IMR-90 (cell line): ENCODE data around the gene MICAL3. TPM values are rescaled to one million over a fixed set of nuclear protein-coding genes. Genes with fewer than 3 reads are reported as not detected.

Experiments
- ATAC-seq: fragments of 200-7000 bp; cut with Tn5 transposase; 2 replicates; pipeline ENCODE4 v1.9.1; 2020; ENCODE audit warnings: low read depth, mild to moderate bottlenecking, moderate library complexity
- BruUV-seq: library from RNA; stranded (reverse); fragments of 400-500 nt; replicated peaks from 2 replicates; lab custom pipeline; 2021; lab: Mats Ljungman, UMichigan
- CTCF ChIA-PET: fragments of 300-600 bp; formaldehyde crosslinking; extraction: SDS; loops from one replicate; lab custom pipeline; 2021; ENCODE audit warnings: antibody characterized with exemption; lab: Yijun Ruan, JAX
- POLR2A ChIA-PET: fragments of 300-600 bp; sonication (Branson Sonifier 250); formaldehyde crosslinking; loops from one replicate; lab custom pipeline; 2022; ENCODE audit warnings: antibody characterized with exemption; ENCODE audit not compliant: unreplicated experiment; lab: Charles Lee
- DNase-seq: peaks from one replicate; pipeline ENCODE4 v3.0.0; 2013
- H2AFZ ChIP-seq: replicated peaks from 2 replicates; pipeline ENCODE3; 2013; ENCODE audit warnings: low read length, mild to moderate bottlenecking; ENCODE audit not compliant: poor library complexity
- H2AK5ac ChIP-seq: 2 replicates; pipeline ENCODE4 v1.6.1; 2013; ENCODE audit warnings: low read depth, low read length, inconsistent platforms
- H2AK9ac ChIP-seq: replicated peaks from 2 replicates; pipeline ENCODE3; 2013; ENCODE audit warnings: mild to moderate bottlenecking, low read depth, low read length, moderate library complexity; ENCODE audit not compliant: poor library complexity
- H2BK120ac ChIP-seq: 2 replicates; pipeline ENCODE4 v1.6.1; 2013; ENCODE audit warnings: low read depth, low read length, inconsistent platforms
- H2BK15ac ChIP-seq: 3 replicates; pipeline ENCODE4 v1.6.1; 2013; ENCODE audit warnings: low read depth, low read length, inconsistent platforms
- H2BK20ac ChIP-seq: 2 replicates; pipeline ENCODE4 v1.6.1; 2013; ENCODE audit warnings: low read depth, mild to moderate bottlenecking, inconsistent platforms, low read length, moderate library complexity
- H2BK5ac ChIP-seq: 2 replicates; pipeline ENCODE4 v1.6.1; 2013; ENCODE audit warnings: mild to moderate bottlenecking, low read depth, low read length, inconsistent platforms; ENCODE audit not compliant: poor library complexity, severe bottlenecking
- H3K14ac ChIP-seq: replicated peaks from 2 replicates; pipeline ENCODE4 v1.6.1; 2013; ENCODE audit warnings: low read depth, low read length, inconsistent platforms
- H3K18ac ChIP-seq: 2 replicates; pipeline ENCODE4 v1.6.1; 2013; ENCODE audit warnings: low read depth, low read length, control low read depth
- H3K23ac ChIP-seq: 2 replicates; pipeline ENCODE4 v1.6.1; 2013; ENCODE audit warnings: low read depth, low read length, inconsistent platforms
- H3K27ac ChIP-seq: 2 replicates; pipeline ENCODE4 v1.5.1; 2013; ENCODE audit warnings: mild to moderate bottlenecking, control low read depth, low read length; ENCODE audit not compliant: insufficient read depth
- H3K27me3 ChIP-seq: 2 replicates; pipeline ENCODE4 v1.6.1; 2013; ENCODE audit warnings: low read length; ENCODE audit not compliant: control insufficient read depth, insufficient read depth
- H3K36me3 ChIP-seq: 2 replicates; pipeline ENCODE4 v1.6.1; 2013; ENCODE audit warnings: low read length, mixed read lengths; ENCODE audit not compliant: control insufficient read depth, insufficient read depth
- H3K4ac ChIP-seq: 2 replicates; pipeline ENCODE4 v1.6.1; 2013; ENCODE audit warnings: low read depth, low read length, inconsistent platforms
- H3K4me1 ChIP-seq: 2 replicates; pipeline ENCODE4 v1.6.1; 2013; ENCODE audit warnings: low read length, mixed read lengths; ENCODE audit not compliant: control insufficient read depth, insufficient read depth
- H3K4me2 ChIP-seq: 2 replicates; pipeline ENCODE4 v1.6.1; 2013; ENCODE audit warnings: low read depth, mild to moderate bottlenecking, control low read depth, low read length, moderate library complexity
- H3K4me3 ChIP-seq: 2 replicates; pipeline ENCODE4 v1.5.1; 2013; ENCODE audit warnings: low read depth, mild to moderate bottlenecking, control low read depth, low read length, moderate library complexity; ENCODE audit not compliant: insufficient read depth
- H3K56ac ChIP-seq: 2 replicates; pipeline ENCODE4 v1.6.1; 2013; ENCODE audit warnings: low read length, inconsistent platforms; ENCODE audit not compliant: insufficient read depth; ENCODE audit errors: extremely low read depth
- H3K79me1 ChIP-seq, 2 experiments: 2 replicates each; pipeline ENCODE4 v1.6.1; 2013; ENCODE audit warnings: low read length in 2 of 2, inconsistent platforms in 1 of 2, low read depth in 1 of 2
- H3K9ac ChIP-seq: 2 replicates; pipeline ENCODE4 v1.6.1; 2013; ENCODE audit warnings: low read depth, low read length, control low read depth
- H3K9me1 ChIP-seq: 2 replicates; pipeline ENCODE4 v1.6.1; 2013; ENCODE audit warnings: low read length, inconsistent platforms; ENCODE audit not compliant: insufficient read depth
- H3K9me3 ChIP-seq: 2 replicates; pipeline ENCODE4 v1.6.1; 2013; ENCODE audit warnings: low read length; ENCODE audit not compliant: control insufficient read depth, insufficient read depth
- H4K20me1 ChIP-seq: 2 replicates; pipeline ENCODE4 v1.6.1; 2013; ENCODE audit warnings: low read length, inconsistent platforms; ENCODE audit not compliant: insufficient read depth
- H4K5ac ChIP-seq: 2 replicates; pipeline ENCODE4 v1.6.1; 2013; ENCODE audit warnings: mild to moderate bottlenecking, low read depth, low read length, control low read depth
- H4K8ac ChIP-seq, 2 experiments: 2 replicates each; pipeline ENCODE4 v1.6.1; 2013; ENCODE audit warnings: low read depth in 2 of 2, low read length in 2 of 2, control low read depth in 1 of 2, inconsistent platforms in 1 of 2
- H4K91ac ChIP-seq: 2 replicates; pipeline ENCODE4 v1.6.1; 2013; ENCODE audit warnings: low read depth, low read length, inconsistent platforms; ENCODE audit not compliant: insufficient read depth
- CHD1 ChIP-seq: IDR thresholded peaks from 2 replicates; pipeline ENCODE4 v1.6.1; 2012; ENCODE audit warnings: low read depth, low read length, improper control_type of control experiment
- POLR2A ChIP-seq: IDR thresholded peaks from 2 replicates; pipeline ENCODE4 v1.6.1; 2012; ENCODE audit warnings: mild to moderate bottlenecking, low read depth, low read length
- SMC3 ChIP-seq: fragments of 150-350 bp; IDR thresholded peaks from 2 replicates; pipeline ENCODE4 v1.6.1; 2016; ENCODE audit warnings: low read depth, mild to moderate bottlenecking, antibody characterized with exemption, low read length, moderate library complexity
- WGBS, 2 experiments: methylation state at CpG; one replicate each; pipeline versions ENCODE4 v1.1.5 to v1.1.7; 2013; ENCODE audit warnings: missing lambda C conversion rate in 2 of 2; ENCODE audit not compliant: insufficient read length in 1 of 2; ENCODE audit errors: extremely low coverage in 2 of 2; 5-methylcytosine and 5-hydroxymethylcytosine counted together
- dilution Hi-C: fragments of 300-500 bp; cut with HindIII; formaldehyde crosslinking; loops from one replicate; pipeline ENCODE4 v1.14.3; 2018; ENCODE audit warnings: low sequenced_read_pairs; ENCODE audit not compliant: unreplicated experiment
- in situ Hi-C: fragments of 300-500 bp; cut with MboI; formaldehyde crosslinking; loops from 3 replicates; pipeline ENCODE4 v1.14.3; 2019; ENCODE audit warnings: low sequenced_read_pairs, inconsistent platforms, mixed read lengths
- intact Hi-C: fragments of 100-400 bp; cut with micrococcal nuclease; formaldehyde crosslinking; loops from 2 replicates; pipeline ENCODE4 v1.10.0; 2022
- polyA plus RNA-seq, 3 experiments: library from polyadenylated mRNA; depleted of rRNA; stranded (reverse); fragments of >200 nt; gene quantifications; 2 replicates each; pipeline ENCODE4 v1.2.3, GENCODE V29; 2012; ENCODE audit warnings: low replicate concordance in 1 of 3
- total RNA-seq: library from RNA; depleted of rRNA; stranded (reverse); fragments of >200 nt; gene quantifications from 2 replicates; pipeline ENCODE4 v1.2.3, GENCODE V29; 2012

MICAL3 gene
- total and polyA plus RNA-seq, 2 of the 4 experiments (the other 2 are of a cell fraction) = 17.6 to 26.8 TPM

- no peak overlapping the region for H2BK15ac ChIP-seq
- H3K14ac ChIP-seq = no peak overlapping the region
- no peak overlapping the region for H3K18ac ChIP-seq
- no peak overlapping the region for H3K23ac ChIP-seq
- H4K91ac ChIP-seq = no peak overlapping the region
- H2AFZ ChIP-seq = no peak overlapping the region
- WGBS, 2 experiments = no CpG with 5 or more reads among the region's 6 CpGs
- intact Hi-C loops = no loop called here
- no peaks in the 10 kb centered on the region for H3K27me3 ChIP-seq
- H4K20me1 ChIP-seq = no peaks in the 10 kb centered on the region
- ChIA-PET POLR2A (no interaction called here), CTCF (interaction anchor here (0.6 to 1.9 kb wide), 4 partner anchors 24 to 273 kb away, joined by 3 to 8 read pairs (median 6); no protein-coding TSS in a partner anchor)
- no peak overlapping the region for H3K4ac ChIP-seq
- H3K4me2 ChIP-seq = no peak overlapping the region
- no peak overlapping the region for H2BK120ac ChIP-seq
- in situ Hi-C loops = no loop called here
- H2AK5ac ChIP-seq = no peak overlapping the region
- no peak overlapping the region for H2BK5ac ChIP-seq
- H2AK9ac ChIP-seq = no peak overlapping the region
- no peak overlapping the region for H3K4me3 ChIP-seq
- DNase-seq (no peak), ATAC-seq (no peak)
- no peak overlapping the region for H3K56ac ChIP-seq
- TF ChIP-seq POLR2A (no peak), SMC3 (no peak), CHD1 (no peak)
- H3K9me3 ChIP-seq = no peaks in the 10 kb centered on the region
- BruUV-seq = no TSS peak
- H4K8ac ChIP-seq = no peak overlapping the region
- peaks cover 19% of the 10 kb centered on the region for H3K36me3 ChIP-seq
- no peaks in the 10 kb centered on the region for H3K79me1 ChIP-seq
- no peak overlapping the region for H2BK20ac ChIP-seq
- no peak overlapping the region for H4K5ac ChIP-seq
- dilution Hi-C loops = no loop called here
- H3K4me1 ChIP-seq = no peaks in the 10 kb centered on the region
- no peaks in the 10 kb centered on the region for H3K9me1 ChIP-seq
- H3K9ac ChIP-seq = no peak overlapping the region
- H3K27ac ChIP-seq = no peak overlapping the region
Observed at GRCh38 chr22:17835256-17835655, 189.1 kb downstream of the MICAL3 start.
